Urothelium cell line (cell line): ENCODE measurements around the gene GJA4.

Experiments
- DNase-seq: peaks from one replicate; pipeline ENCODE4 v3.0.0; 2011; ENCODE audit warnings: low spot score, mixed read lengths
- FAIRE-seq: peaks from 2 replicates; lab custom pipeline; 2011; peaks lifted over from hg19 to GRCh38; lab: Jason Lieb, UNC

Gene GJA4

DNA sequence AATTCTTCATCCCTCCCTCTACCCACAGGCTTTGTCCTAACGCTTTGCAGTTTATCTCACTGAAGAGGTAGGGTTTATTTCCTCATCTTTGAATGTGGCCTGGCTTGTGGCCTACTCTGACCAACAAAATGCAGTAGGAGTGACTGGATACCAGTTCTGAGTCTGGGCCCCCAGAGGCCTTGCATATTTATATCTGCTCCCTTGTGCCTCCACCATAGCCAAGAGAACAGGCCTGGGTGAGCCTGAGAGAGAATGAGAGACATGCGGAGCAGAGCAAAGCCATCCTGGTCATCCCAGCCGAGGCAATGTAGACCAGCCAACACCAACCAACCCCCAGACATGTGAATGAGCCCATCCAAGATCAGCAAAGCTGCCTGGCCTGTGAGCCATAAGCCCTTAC is 36.5 kb downstream of the GJA4 start:
- FAIRE-seq (no peak), DNase-seq (no peak)

DNA sequence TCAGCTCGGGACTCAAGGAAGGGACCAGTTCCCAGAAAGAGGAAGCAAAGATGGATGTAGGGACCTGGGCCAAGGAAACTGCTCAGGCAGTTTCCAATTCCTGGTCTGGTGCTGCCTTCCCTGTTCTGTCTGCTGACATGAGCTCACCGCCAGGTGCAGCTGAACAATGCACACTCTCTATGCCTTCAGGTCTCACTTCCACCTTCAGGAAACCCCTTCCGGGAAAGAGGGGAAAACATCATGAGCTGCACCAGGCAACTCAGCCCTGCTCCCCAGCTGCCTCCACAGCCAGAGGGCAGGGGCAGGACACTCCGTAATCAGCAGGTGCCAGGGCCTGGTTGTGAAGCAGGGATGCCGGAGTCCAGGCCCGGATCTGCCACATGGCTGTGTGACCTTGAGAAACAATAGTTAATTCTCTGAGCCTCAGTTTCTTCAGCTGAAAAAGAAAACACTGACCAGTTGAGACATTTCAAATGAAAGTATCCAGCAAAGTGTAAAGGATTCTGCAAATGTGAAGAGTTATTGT is 39.0 kb downstream of the GJA4 start:
- DNase-seq: no peak
- no peak for FAIRE-seq

DNA sequence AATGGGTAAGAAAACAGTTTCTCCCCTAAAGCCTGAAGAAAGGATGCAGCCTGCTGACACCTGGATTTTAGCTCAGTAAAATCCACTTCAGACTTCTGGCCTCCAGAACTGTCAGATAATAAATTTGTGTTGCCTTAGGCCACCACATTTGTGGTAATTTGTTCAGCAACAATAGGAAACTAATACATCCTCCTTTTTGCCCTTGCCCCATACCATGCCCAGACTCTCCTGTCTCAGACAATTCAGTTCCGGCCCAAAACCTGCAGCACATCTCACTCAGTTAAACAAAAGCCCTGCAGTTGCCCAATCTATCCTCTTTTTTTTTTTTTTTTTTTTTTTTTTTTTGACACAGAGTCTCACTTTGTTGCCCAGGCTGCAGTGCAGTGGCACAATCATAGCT is 40.9 kb downstream of the GJA4 start:
- FAIRE-seq (no peak), DNase-seq (no peak)

DNA sequence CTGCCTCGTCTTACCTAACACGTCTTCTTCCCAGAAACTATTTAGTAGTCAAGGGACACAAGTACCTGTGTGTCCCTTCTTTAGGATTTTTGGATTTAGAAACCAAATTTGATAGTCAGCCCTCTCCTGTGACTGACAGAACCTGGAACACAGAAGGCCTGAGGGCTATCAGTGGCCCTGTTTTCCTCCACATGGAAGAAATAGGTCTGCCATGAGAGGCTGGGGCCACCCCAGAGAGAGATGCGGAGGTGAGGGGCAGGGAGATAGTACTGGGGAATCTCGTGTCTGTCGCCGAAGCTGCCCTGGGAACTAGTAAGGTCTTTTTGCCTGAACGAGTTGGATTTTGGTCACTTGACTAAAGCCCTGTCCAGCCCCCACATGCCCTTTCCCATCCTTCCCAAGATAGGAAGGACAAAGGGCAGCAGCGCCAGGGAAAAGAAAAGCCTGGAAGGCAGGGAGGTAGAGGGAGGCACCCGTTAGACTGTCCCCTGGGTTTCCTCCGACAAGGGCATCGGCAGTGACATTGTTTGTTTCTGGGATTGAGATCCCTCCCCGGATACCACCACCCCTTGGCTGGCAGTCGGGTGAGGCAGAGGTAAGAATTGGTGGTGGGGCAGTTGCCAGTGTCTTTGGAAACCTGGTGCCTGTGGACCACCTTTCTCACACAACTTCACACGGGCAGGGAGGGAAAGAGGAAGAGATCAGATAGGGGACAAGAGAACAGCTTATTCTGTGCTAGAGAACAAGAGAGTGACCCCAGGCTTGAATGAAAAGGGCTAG is 46.9 kb downstream of the GJA4 start:
- DNase-seq (no peak), FAIRE-seq (no peak)

DNA sequence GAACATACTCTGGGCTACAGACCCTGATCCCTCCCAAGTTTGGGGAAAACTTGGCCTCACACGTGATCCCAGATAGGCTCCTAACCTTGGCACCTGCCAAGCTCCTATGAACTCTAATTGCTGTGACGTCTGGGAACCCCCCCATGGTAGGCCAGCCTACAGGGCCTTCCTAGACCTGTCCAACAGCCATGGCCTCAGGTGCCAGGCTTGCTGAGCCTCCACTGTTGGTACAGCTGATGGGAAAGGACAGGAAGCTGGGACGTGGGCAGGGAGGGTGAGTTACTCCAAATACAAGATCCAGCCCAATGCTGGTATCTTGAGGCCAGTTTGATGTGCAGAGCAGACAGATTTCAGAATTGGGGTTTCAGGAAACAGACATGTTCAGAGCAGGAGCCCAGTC is 47.6 kb downstream of the GJA4 start:
- no peak for DNase-seq
- FAIRE-seq: no peak

DNA sequence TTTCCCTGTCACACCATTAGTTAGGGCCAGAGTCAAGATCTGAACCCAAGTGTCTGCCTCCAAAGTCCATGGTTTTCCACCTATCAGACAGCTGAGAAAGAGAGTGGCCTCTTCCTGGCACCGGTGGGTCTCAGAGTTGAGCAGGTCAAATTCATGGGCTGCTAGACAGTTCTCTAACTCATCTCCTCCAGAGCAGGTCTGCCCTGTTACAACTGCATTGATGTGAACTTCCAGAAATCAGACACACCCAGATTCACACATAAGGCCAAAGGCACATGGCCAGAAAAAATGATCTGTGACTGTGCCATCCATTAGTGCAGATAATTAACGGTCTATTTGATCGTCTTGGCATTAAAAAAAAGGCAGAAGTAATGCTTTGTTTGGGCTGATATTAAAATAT is 49.3 kb downstream of the GJA4 start:
- no peak for DNase-seq
- no peak for FAIRE-seq

DNA sequence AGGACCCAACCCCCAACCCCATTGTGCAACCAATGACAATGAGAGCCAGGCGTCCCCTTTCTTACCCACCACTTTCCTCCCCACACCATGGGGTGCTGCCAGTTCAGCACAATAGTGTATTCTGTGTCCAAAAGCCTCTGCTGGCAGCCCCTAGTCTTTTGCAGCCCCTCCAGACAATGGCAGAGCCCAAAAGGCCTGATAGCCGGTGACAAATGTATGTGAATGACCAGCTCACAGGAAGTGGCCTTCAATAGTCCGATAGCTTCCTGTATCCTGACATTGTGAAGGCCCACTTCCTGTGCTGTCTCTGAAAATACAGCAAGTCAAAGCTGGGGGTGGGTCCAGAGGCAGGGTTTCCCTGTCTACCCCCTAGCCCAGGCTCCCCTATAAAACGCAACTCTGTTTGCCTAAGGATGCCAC is 50.2 kb downstream of the GJA4 start:
- DNase-seq (no peak), FAIRE-seq (no peak)

DNA sequence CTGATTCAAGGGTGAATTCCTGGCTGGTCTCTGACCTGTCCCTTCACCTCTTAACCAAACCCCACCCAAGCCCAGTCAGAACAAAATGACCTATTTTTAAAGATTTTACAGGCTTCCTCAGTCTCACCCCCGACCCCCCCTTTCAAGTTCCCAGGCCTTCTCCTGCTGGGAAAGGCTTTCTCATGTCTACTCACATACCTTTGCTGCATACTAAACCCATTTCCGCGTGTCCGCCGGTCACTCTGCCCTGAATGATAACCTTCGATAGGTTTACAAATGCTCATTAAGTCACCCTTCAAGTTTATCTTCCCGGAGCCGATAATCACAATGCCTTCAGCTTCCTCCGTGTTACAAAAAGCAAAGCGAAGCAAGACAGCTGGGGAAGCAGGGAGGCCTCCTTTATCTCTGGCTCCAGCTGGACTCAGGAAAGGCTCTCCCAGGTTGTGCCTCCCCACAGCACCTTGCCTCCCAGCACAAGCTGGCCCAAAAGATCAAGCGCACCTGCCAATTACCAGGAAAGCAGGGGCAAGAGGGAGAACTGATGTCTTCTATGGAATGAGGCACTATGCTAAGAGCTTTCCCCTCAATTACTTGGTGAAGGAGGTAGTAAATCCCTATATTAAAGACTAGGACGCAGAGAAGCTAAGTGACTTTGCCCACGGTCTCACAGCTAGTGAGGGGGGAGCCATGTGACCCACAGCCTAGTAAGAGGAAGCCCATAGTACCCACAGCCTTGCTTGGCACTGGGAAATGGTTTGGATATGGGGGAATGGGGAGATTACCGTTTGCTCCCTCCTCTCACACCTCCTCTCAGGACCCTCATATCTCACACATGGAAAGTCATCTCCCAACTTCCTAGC is 50.8 kb downstream of the GJA4 start:
- FAIRE-seq: no peak
- DNase-seq: no peak

DNA sequence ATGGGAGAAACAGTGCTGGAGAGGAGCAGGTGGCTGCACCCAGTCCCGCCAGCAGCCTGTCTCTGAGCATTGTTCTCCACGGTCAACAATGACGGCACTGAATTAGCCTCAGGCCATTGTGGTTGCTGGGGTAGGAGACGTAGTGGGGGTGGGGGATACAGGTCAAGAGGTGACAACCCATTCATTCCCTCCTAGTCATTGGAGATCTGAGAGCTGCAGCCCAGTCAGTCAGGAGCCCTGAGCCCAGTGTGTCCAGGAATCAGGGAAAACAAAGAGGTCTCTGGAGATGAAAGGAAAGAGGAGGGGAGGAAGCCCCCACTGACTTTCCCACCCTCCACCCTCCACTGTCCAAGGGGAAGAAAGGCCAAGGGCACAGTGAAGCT is 51.4 kb downstream of the GJA4 start:
- no peak for FAIRE-seq

More for the DNA sequence above, 51.4 kb downstream of the GJA4 start:
- no peak for DNase-seq
